Right renal pelvis (tissue), 4 donors: Measurements from ENCODE around the gene MSX1. TPM values are rescaled to one million over a fixed set of nuclear protein-coding genes. Genes with fewer than 3 reads are reported as not detected.

ENCODE experiments used
- DNase-seq, 4 donors: peaks; one replicate each; pipeline ENCODE4 v3.0.0-alpha.2; 2013; ENCODE audit warnings: low read depth in 4 of 4, low spot score in 3 of 4, missing footprints in 1 of 4
- polyA plus RNA-seq, 4 donors: library from polyadenylated mRNA; unstranded; fragments of 120-200 nt; gene quantifications; one replicate each; pipeline ENCODE4 v1.2.1, GENCODE V29; 2013; ENCODE audit not compliant: insufficient read length in 4 of 4

Gene MSX1
- polyA plus RNA-seq, 4 donors = 0.79 to 1.1 (median 0.98) TPM

DNA sequence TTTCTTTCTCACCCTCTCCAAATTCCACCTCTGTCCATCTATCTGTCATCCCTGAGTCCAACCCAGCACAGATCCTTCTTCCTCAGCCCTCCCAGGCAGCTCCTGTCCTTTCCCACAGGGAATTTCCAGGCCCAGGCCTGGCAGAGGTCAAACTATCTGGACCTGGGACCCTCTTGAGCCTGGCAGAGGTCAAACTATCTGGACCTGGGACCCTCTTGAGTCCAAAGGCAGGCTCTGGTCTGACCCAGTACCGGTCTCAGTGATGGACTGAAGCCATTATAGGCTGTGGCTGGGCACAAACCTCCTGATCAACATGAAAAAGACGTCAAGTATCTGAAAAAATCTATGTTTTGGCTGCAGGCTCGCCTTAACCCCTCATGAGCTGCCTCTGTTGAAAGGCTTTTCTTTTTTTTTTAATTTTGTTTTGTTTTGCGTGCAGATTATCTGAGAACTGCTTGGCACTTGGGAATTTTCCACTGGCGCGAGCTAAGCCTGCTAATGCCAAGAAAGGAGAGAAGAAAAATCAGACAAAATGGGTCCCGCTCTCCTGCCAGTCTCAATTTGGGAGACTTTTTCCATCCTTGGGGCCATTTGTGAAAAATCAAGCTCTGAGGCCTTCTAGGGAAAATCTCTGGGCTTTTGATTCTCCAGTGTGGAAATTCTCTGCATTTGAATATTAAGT, 31.2 kb downstream of the MSX1 start:
- no peak for DNase-seq

GRCh38 chr4:4893721-4894120, 34.3 kb downstream of the MSX1 start:
- no peak for DNase-seq

GRCh38 chr4:4899202-4899925, 39.9 kb downstream of the MSX1 start:
- DNase-seq = no peak

GRCh38 chr4:4901877-4902276, 42.4 kb downstream of the MSX1 start:
- no peak for DNase-seq

DNA sequence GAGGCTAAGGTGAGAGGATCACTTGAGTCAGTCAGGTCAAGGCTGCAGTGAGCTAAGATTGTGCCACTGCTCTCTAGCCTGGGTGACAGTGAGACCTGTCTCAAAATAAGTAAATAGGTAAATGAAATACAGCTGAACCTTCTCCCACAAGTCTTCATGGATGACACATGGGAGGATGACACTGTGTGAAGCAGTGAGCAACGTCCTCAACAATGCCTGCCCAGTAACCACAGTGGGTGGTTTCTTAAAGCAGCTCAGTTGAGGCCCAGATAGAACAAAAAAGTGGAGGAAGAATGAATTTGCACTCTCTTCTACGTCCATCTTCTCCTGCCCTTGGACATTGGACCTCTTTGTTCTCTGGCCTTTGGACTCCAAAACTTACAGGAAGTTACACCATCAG, 52.7 kb downstream of the MSX1 start:
- DNase-seq = no peak

GRCh38 chr4:4913147-4913561, 53.7 kb downstream of the MSX1 start:
- DNase-seq = no peak

Other genes starting within 250 kb of the MSX1 start
- gene CYTL1, start 159.8 kb downstream of the MSX1 start, polyA plus RNA-seq = 10 to 100 TPM in 1 of 4 donors, 1 to 10 TPM in 3; 8.9 to 11.6 (median 9.6) TPM
- gene STK32B, start 191.8 kb downstream of the MSX1 start, polyA plus RNA-seq = 10 to 100 TPM in 1 of 4 donors, 1 to 10 TPM in 3; 8.9 to 13.5 (median 9.7) TPM